Lower leg skin (tissue), 4 donors: ENCODE results near the gene ZRANB1. TPM values are rescaled to one million over a fixed set of nuclear protein-coding genes. Genes with fewer than 3 reads are reported as not detected.

Source experiments
- DNase-seq, 2 donors: peaks; one replicate each; pipeline ENCODE4 v3.0.0-alpha.2; 2019; ENCODE audit warnings: low spot score in 2 of 2
- H3K4me3 ChIP-seq: fragments of 200-600 bp; sonication (generic); 2 replicates; pipeline ENCODE4 v1.5.1; 2017; ENCODE audit warnings: mild to moderate bottlenecking, low read depth; ENCODE audit not compliant: poor library complexity, severe bottlenecking
- CTCF ChIP-seq, 3 donors: fragments of 450-650 bp; IDR thresholded peaks; one replicate each; pipeline ENCODE4 v1.5.1; 2016; ENCODE audit warnings: antibody characterized with exemption in 3 of 3, mild to moderate bottlenecking in 3 of 3, moderate library complexity in 2 of 3
- POLR2A ChIP-seq, 2 donors: fragments of 450-650 bp; IDR thresholded peaks; one replicate each; pipeline ENCODE4 v1.6.1; 2016 to 2017; ENCODE audit warnings: antibody characterized with exemption in 2 of 2, mild to moderate bottlenecking in 1 of 2, moderate library complexity in 1 of 2
- WGBS, 2 donors: methylation state at CpG; one replicate each; pipeline ENCODE4 v1.1.5; 2018; 5-methylcytosine and 5-hydroxymethylcytosine counted together
- intact Hi-C: fragments of 100-400 bp; cut with DNase I; formaldehyde crosslinking; loops from one replicate; pipeline ENCODE4 v1.15.0; 2023; ENCODE audit warnings: low total_unique reads
- total RNA-seq, 4 donors: library from RNA; depleted of rRNA; stranded (reverse); fragments of >200 nt; gene quantifications; one replicate each; pipeline ENCODE4 v1.1.0, GENCODE V29; 2016

The ZRANB1 gene
- total RNA-seq, 4 donors from 2014 or later, result 26.5 to 40.6 (median 35.0) TPM

GRCh38 chr10:124977161-124977560, 35.2 kb downstream of the ZRANB1 start:
- intact Hi-C loops, result no loop called here
- no peak for DNase-seq
- H3K4me3 ChIP-seq, result no peak overlapping the region
- WGBS, 2 donors, result 94 to 98% methylated on average over 3 of the region's 3 CpGs
- TF ChIP-seq POLR2A (IDR thresholded peaks at IDR 0.05), result no peak
- no peak for TF ChIP-seq CTCF (IDR thresholded peaks at IDR 0.05)

GRCh38 chr10:124977648-124978375, 35.9 kb downstream of the ZRANB1 start:
- H3K4me3 ChIP-seq, result no peak overlapping the region
- TF ChIP-seq POLR2A (IDR thresholded peaks at IDR 0.05), result no peak
- no peak for DNase-seq
- 72 to 79% methylated on average over 4 of the region's 4 CpGs for WGBS, 2 donors
- intact Hi-C loops, result no loop called here

- 81 to 83% methylated on average over 5 of the region's 5 CpGs for WGBS, 2 donors
- intact Hi-C loops, result no loop called here
- TF ChIP-seq POLR2A (IDR thresholded peaks at IDR 0.05), result no peak
- no peak for TF ChIP-seq CTCF (IDR thresholded peaks at IDR 0.05)
- no peak overlapping the region for H3K4me3 ChIP-seq
- no peak for DNase-seq
Observed at GRCh38 chr10:124978376-124978725, 36.4 kb downstream of the ZRANB1 start.

- WGBS, 2 donors, result 60 to 61% methylated on average over 6 of the region's 6 CpGs
- TF ChIP-seq CTCF (IDR thresholded peaks at IDR 0.05) (no peak), POLR2A (IDR thresholded peaks at IDR 0.05) (no peak)
- intact Hi-C loops, result no loop called here
- no peak overlapping the region for H3K4me3 ChIP-seq
- no peak for DNase-seq
Observed at GRCh38 chr10:124983321-124983720, 41.4 kb downstream of the ZRANB1 start.

- DNase-seq, result no peak
- TF ChIP-seq POLR2A (IDR thresholded peaks at IDR 0.05) (no peak), CTCF (IDR thresholded peaks at IDR 0.05) (no peak)
- WGBS, 2 donors, result 96 to 100% methylated on average over 1 of the region's 1 CpG
Observed at GRCh38 chr10:124984376-124984775, 42.5 kb downstream of the ZRANB1 start.

GRCh38 chr10:124985162-124985561, 43.2 kb downstream of the ZRANB1 start:
- no peak for DNase-seq
- TF ChIP-seq CTCF (IDR thresholded peaks at IDR 0.05), result no peak
- intact Hi-C loops, result no loop called here
- WGBS, 2 donors, result 80 to 83% methylated on average over 5 of the region's 5 CpGs
- no peak overlapping the region for H3K4me3 ChIP-seq

More at GRCh38 chr10:124984376-124984775, 42.5 kb downstream of the ZRANB1 start:
- intact Hi-C loops, result no loop called here
- H3K4me3 ChIP-seq, result no peak overlapping the region
